Stimulated activated CD8-positive, alpha-beta memory T cell treated with anti-CD3 and anti-CD28 coated beads, Interleukin-7, amount 100 ng/mL, for 4 hours (primary cell): ENCODE results near the gene AK1.
"Not testable (repeated sequence)": the region's sequence is repeated elsewhere in the genome, so short reads cannot be mapped to it uniquely, and the experiment has no call there.

Experiments
- DNase-seq, 2 donors: peaks; one replicate each; pipeline ENCODE4 v3.0.0-alpha.2; 2020; ENCODE audit warnings: low read depth in 2 of 2

The AK1 gene

GRCh38 chr9:127884427-127884911, 7.0 kb upstream of the AK1 start:
- DNase-seq, result no peak

GRCh38 chr9:127883959-127884358, 6.5 kb upstream of the AK1 start:
- DNase-seq, result no peak

GRCh38 chr9:127881715-127882114, 4.2 kb upstream of the AK1 start:
- DNase-seq, result not testable (repeated sequence)

- DNase-seq, result no peak
These were observed 2.7 kb upstream of the AK1 start for GRCh38 chr9:127880143-127880542.

- no peak for DNase-seq
These were observed 1.3 kb upstream of the AK1 start for GRCh38 chr9:127878652-127879390.

GRCh38 chr9:127878001-127878651, 651 bp upstream of the AK1 start:
- DNase-seq, result no peak

- no peak for DNase-seq
These were observed 512 bp downstream of the AK1 start for GRCh38 chr9:127876764-127877562.

GRCh38 chr9:127876026-127876763, 1.3 kb downstream of the AK1 start:
- no peak for DNase-seq

GRCh38 chr9:127875306-127875966, 2.0 kb downstream of the AK1 start:
- DNase-seq, result no peak

- DNase-seq, result no peak
These were observed 2.9 kb downstream of the AK1 start for GRCh38 chr9:127874301-127875221.

- no peak for DNase-seq
These were observed 3.6 kb downstream of the AK1 start for GRCh38 chr9:127873886-127874285.

GRCh38 chr9:127873223-127873691, 4.2 kb downstream of the AK1 start:
- DNase-seq, result no peak

GRCh38 chr9:127872369-127873222, 4.9 kb downstream of the AK1 start:
- DNase-seq, result no peak

- no peak for DNase-seq
These were observed 5.9 kb downstream of the AK1 start for GRCh38 chr9:127871531-127871930.

GRCh38 chr9:127870887-127871286, 6.6 kb downstream of the AK1 start:
- no peak for DNase-seq

GRCh38 chr9:127870153-127870491, 7.4 kb downstream of the AK1 start:
- not testable (repeated sequence) for DNase-seq

- DNase-seq, result peak; percentile 57 to 61
These were observed 7.9 kb downstream of the AK1 start for GRCh38 chr9:127869310-127870152.

- DNase-seq, result no peak
These were observed 9.1 kb downstream of the AK1 start for GRCh38 chr9:127868278-127868902.
